ENCODE measurements around the gene MED14.

MED14 gene

GRCh38 chrX:40663078-40663740 lies 72.1 kb downstream of the MED14 start:
- DNase-seq, result peak in 2 of 5 experiments; percentile 20 to 40

- no peak for DNase-seq
These were observed 73.9 kb downstream of the MED14 start for GRCh38 chrX:40661489-40661888.

- DNase-seq, result no peak
These were observed 75.0 kb downstream of the MED14 start for GRCh38 chrX:40660381-40660780.

- DNase-seq, result no peak
These were observed 81.8 kb downstream of the MED14 start for GRCh38 chrX:40653535-40653934.

GRCh38 chrX:40652664-40653063 lies 82.7 kb downstream of the MED14 start:
- DNase-seq, result no peak

GRCh38 chrX:40651620-40652223 lies 83.6 kb downstream of the MED14 start:
- DNase-seq, result peak in 4 of 5 experiments; percentile 41 to 69 (median 54)

GRCh38 chrX:40647307-40648197 lies 87.8 kb downstream of the MED14 start, which contains the start of gene CXorf38:
Gene CXorf38, minus strand, starts transcription at chrX:40647561. Its CDS starts 41 bp downstream, at chrX:40647520.
- DNase-seq, result peak; percentile 81 to 94 (median 88)

- peak in 3 of 5 experiments; percentile 7 to 41 (median 25) for DNase-seq
These were observed 88.6 kb downstream of the MED14 start for GRCh38 chrX:40646489-40647306.

GRCh38 chrX:40644821-40645358 lies 90.5 kb downstream of the MED14 start:
- peak in 4 of 5 experiments; percentile 1 to 80 (median 40) for DNase-seq

- DNase-seq, result no peak
These were observed 91.2 kb downstream of the MED14 start for GRCh38 chrX:40644176-40644575.

- no peak for DNase-seq
These were observed 97.7 kb downstream of the MED14 start for GRCh38 chrX:40637687-40638086.

GRCh38 chrX:40632199-40632598 lies 103.1 kb downstream of the MED14 start:
- no peak for DNase-seq

- DNase-seq, result no peak
These were observed 106.8 kb downstream of the MED14 start for GRCh38 chrX:40628506-40628905.

GRCh38 chrX:40625294-40625693 lies 110.0 kb downstream of the MED14 start:
- DNase-seq, result no peak

- no peak for DNase-seq
These were observed 111.7 kb downstream of the MED14 start for GRCh38 chrX:40623665-40624064.

- DNase-seq, result no peak
These were observed 112.2 kb downstream of the MED14 start, which contains the start of gene MPC1L for GRCh38 chrX:40623139-40623536. Gene MPC1L, plus strand, starts transcription at chrX:40623428. Its CDS starts 138 bp downstream, at chrX:40623566.

- no peak for DNase-seq
These were observed 112.7 kb downstream of the MED14 start for GRCh38 chrX:40622479-40623138.

- DNase-seq, result no peak
These were observed 117.8 kb downstream of the MED14 start for GRCh38 chrX:40617566-40617965.

GRCh38 chrX:40615976-40616375 lies 119.4 kb downstream of the MED14 start:
- DNase-seq, result no peak

GRCh38 chrX:40612511-40612910 lies 122.8 kb downstream of the MED14 start:
- DNase-seq, result no peak

GRCh38 chrX:40607381-40607780 lies 128.0 kb downstream of the MED14 start:
- no peak for DNase-seq

Measured in T-helper 2 cell (primary cell).